Tibial artery (tissue), 4 donors: ENCODE results near the gene RPL39.
"Not testable (repeated sequence)": the region's sequence is repeated elsewhere in the genome, so short reads cannot be mapped to it uniquely, and the experiment has no call there.

ENCODE experiments used
- DNase-seq, 2 donors: peaks; one replicate each; pipeline ENCODE4 v3.0.0-alpha.2; 2019
- H3K27ac ChIP-seq, 2 donors: fragments of 200-600 bp; sonication (generic) in 1 of 2; 1 replicate in 1 of 2; 2 replicates in 1 of 2; pipeline ENCODE4 v1.5.1; 2018 to 2019; ENCODE audit warnings: mild to moderate bottlenecking in 1 of 2
- H3K27me3 ChIP-seq, 2 donors: fragments of 200-600 bp; sonication (generic) in 1 of 2; one replicate each; pipeline versions ENCODE4 v1.5.1 to v1.6.0; 2016 to 2019
- H3K36me3 ChIP-seq, 3 donors: fragments of 200-600 bp; sonication (generic) in 2 of 3; one replicate each; pipeline ENCODE4 v1.5.1; 2016 to 2019; ENCODE audit warnings: mild to moderate bottlenecking in 2 of 3
- H3K4me1 ChIP-seq, 4 donors: fragments of 200-600 bp; sonication (generic) in 2 of 4; 1 replicate in 3 of 4; 2 replicates in 1 of 4; pipeline ENCODE4 v1.5.1; 2016 to 2019
- H3K4me3 ChIP-seq, 2 donors: fragments of 200-600 bp; sonication (generic) in 1 of 2; 1 replicate in 1 of 2; 2 replicates in 1 of 2; pipeline ENCODE4 v1.5.1; 2018 to 2019; ENCODE audit warnings: mild to moderate bottlenecking in 2 of 2
- H3K9me3 ChIP-seq, 3 donors: fragments of 200-600 bp; sonication (generic) in 1 of 3; one replicate each; pipeline ENCODE4 v1.5.1; 2016 to 2019
- CTCF ChIP-seq, 2 experiments: fragments of 200-600 bp in 1 of 2; fragments of 450-650 bp in 1 of 2; IDR thresholded peaks; one replicate each; pipeline ENCODE4 v1.5.1; 2017 to 2019; ENCODE audit warnings: antibody characterized with exemption in 2 of 2, mild to moderate bottlenecking in 1 of 2, moderate library complexity in 1 of 2
- intact Hi-C: fragments of 100-400 bp; cut with DNase I; formaldehyde crosslinking; loops from one replicate; pipeline ENCODE4 v1.15.0; 2023; ENCODE audit warnings: low total_unique reads

RPL39 gene

GRCh38 chrX:119790977-119791436 lies 423 bp downstream of the RPL39 start:
- Histone ChIP-seq H3K27ac (peak overlapping the region; percentile 90 to 92), H3K4me3 (peak overlapping the region; percentile 70 to 79), H3K4me1 (peaks cover 0 to 22% (median 3%) of the 10 kb centered on the region in 4 donors), H3K27me3 (no peaks in the 10 kb centered on the region), H3K36me3 (peaks cover 0 to 22% (median 18%) of the 10 kb centered on the region in 3 donors), H3K9me3 (no peaks in the 10 kb centered on the region)
- DNase-seq, result peak; percentile 23 to 64
- intact Hi-C loops, result loop anchor here (5.0 kb wide), 3 partner anchors 61 to 676 kb away; partner anchors contain the start of genes LAMP2 and UPF3B
- no peak for TF ChIP-seq CTCF (IDR thresholded peaks at IDR 0.05)

DNA sequence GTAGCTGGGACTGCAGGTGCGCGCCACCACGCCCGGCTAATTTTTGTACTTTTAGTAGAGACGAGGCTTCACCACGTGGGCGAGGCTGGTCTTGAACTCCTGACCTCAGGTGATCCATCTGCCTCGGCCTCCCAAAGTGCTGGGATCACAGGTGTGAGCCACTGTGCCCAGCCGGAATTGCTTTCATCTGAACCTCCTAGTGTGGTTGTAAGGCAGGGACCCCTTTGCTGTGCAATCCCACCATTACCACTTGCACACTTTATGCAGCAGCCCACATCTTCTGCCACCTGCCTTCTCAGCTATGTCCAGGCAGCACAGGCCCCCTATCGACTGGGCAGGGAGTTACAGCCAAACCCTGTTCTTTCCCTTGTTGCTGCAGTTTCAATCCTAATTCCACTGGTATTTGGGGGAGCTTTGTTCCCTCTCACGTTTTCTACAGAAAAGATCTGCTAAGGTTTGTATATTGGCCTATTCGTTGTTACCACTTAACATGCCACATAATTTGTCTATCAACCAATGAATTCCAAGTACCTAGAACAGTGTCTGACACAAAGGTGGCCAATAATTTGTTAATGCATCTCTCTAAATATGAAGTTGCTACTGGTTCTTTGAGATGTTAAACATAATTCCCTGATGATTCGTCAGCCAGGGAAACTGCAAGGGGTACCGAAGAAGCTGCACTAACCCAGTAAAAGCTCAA lies 6.5 kb downstream of the RPL39 start:
- Histone ChIP-seq H3K4me1 (peaks cover 0 to 16% (median 3%) of the 10 kb centered on the region in 4 donors), H3K36me3 (peaks cover 0 to 74% (median 32%) of the 10 kb centered on the region in 3 donors), H3K27me3 (no peaks in the 10 kb centered on the region), H3K9me3 (no peaks in the 10 kb centered on the region), H3K27ac (no peak overlapping the region), H3K4me3 (no peak overlapping the region)
- intact Hi-C loops, result no loop called here
- TF ChIP-seq CTCF (IDR thresholded peaks at IDR 0.05), result no peak
- no peak for DNase-seq

DNA sequence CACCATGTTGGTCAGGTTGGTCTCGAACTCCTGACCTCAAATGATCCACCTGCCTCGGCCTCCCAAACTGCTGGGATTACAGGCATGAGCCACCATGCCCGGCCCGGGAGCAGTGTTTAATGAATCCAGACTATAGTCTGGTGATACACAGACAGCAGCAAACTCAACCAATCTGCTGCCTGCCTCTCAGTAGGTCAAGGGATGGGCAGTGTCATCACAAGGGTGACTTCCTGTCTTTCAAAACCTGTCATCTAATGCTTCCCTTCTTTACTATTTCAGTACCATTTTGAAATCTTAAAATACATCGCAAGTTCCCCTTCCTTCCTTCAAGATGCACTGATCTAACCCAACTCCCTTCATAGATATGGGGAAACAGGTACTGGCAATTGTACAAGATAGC lies 8.4 kb downstream of the RPL39 start:
- DNase-seq, result no peak
- TF ChIP-seq CTCF (IDR thresholded peaks at IDR 0.05), result no peak
- intact Hi-C loops, result no loop called here
- Histone ChIP-seq H3K36me3 (peaks cover 0 to 58% (median 24%) of the 10 kb centered on the region in 3 donors), H3K27ac (no peak overlapping the region), H3K4me1 (no peaks in the 10 kb centered on the region), H3K4me3 (no peak overlapping the region), H3K9me3 (no peaks in the 10 kb centered on the region), H3K27me3 (no peaks in the 10 kb centered on the region)

DNA sequence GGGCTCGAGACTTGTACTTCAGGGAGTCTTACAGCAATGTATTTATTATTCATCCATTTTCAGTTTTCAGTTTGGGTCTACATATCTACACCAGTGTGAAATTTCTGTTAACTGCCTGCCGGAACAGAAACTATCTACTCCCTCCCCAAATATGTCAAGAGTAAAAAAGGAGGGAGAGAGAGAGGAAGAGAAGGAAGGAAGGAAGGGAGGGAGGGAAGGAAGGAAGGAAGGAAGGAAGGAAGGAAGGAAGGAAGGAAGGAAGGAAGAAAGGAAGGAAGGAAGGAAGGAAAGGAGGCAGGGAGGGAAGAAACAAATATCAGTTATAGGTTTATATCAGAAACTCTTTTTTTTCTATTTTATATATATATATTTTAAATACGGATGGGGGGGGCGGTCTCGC lies 12.6 kb downstream of the RPL39 start:
- Histone ChIP-seq H3K27ac (no peak overlapping the region), H3K4me3 (no peak overlapping the region), H3K9me3 (no peaks in the 10 kb centered on the region), H3K27me3 (no peaks in the 10 kb centered on the region), H3K36me3 (peaks cover 0 to 32% (median 0%) of the 10 kb centered on the region in 3 donors), H3K4me1 (no peaks in the 10 kb centered on the region)
- TF ChIP-seq CTCF (IDR thresholded peaks at IDR 0.05), result no peak
- intact Hi-C loops, result no loop called here
- no peak for DNase-seq

GRCh38 chrX:119775517-119776238 lies 15.8 kb downstream of the RPL39 start:
- intact Hi-C loops, result no loop called here
- DNase-seq, result no peak

GRCh38 chrX:119769388-119769787 lies 22.0 kb downstream of the RPL39 start:
- DNase-seq, H3K27ac ChIP-seq, intact Hi-C loops, H3K4me3 ChIP-seq, H3K36me3 ChIP-seq, H3K9me3 ChIP-seq, H3K27me3 ChIP-seq, H3K4me1 ChIP-seq: not testable (repeated sequence)

More at GRCh38 chrX:119775517-119776238, 15.8 kb downstream of the RPL39 start:
- H3K27me3 ChIP-seq, result no peaks in the 10 kb centered on the region
- H3K4me1 ChIP-seq, result no peaks in the 10 kb centered on the region
- H3K36me3 ChIP-seq, result peaks cover 0 to 1% (median 0%) of the 10 kb centered on the region in 3 donors
- no peak overlapping the region for H3K27ac ChIP-seq
- no peaks in the 10 kb centered on the region for H3K9me3 ChIP-seq
- TF ChIP-seq CTCF (IDR thresholded peaks at IDR 0.05), result no peak
- H3K4me3 ChIP-seq, result no peak overlapping the region

DNA sequence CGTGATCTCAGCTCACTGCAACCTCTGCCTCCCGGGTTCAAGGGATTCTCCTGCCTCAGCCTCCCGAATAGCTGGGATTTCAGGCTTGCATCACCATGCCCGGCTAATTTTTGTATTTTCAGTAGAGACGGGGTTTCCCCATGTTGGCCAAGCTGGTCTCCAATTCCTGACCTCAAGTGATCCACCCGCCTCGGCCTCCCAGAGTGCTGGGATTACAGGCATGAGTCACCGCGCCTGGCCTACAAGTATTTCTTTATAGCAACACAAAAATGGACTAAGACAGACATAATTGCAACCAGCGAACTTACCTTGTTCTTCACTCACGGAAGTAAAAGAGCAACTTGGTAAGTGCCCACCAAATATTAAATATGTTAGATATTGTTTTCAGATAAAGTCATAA lies 23.0 kb downstream of the RPL39 start:
- DNase-seq, H3K9me3 ChIP-seq, H3K4me1 ChIP-seq, H3K4me3 ChIP-seq, intact Hi-C loops, H3K36me3 ChIP-seq, H3K27me3 ChIP-seq, H3K27ac ChIP-seq: not testable (repeated sequence)
